HepG2 (cell line): ENCODE measurements around the gene SCART1. TPM values are rescaled to one million over a fixed set of nuclear protein-coding genes. Genes with fewer than 3 reads are reported as not detected.

Experiments
- ATAC-seq: fragments of 200-7000 bp; cut with Tn5 transposase; 3 replicates; pipeline ENCODE4 v1.9.1; 2020; ENCODE audit warnings: mild to moderate bottlenecking, moderate library complexity
- Bru-seq: library from RNA; stranded (reverse); fragments of 400-500 nt; gene quantifications from one replicate; lab custom pipeline; 2021; lab: Mats Ljungman, UMichigan
- BruChase-seq, 2 experiments: library from RNA; stranded (reverse); fragments of 400-500 nt; gene quantifications; one replicate each; lab custom pipeline; 2021; lab: Mats Ljungman, UMichigan
- BruUV-seq: library from RNA; stranded (reverse); fragments of 400-500 nt; replicated peaks from 2 replicates; lab custom pipeline; 2021; lab: Mats Ljungman, UMichigan
- CTCF ChIA-PET: fragments of 300-600 bp; formaldehyde crosslinking; extraction: SDS; loops from one replicate; lab custom pipeline; 2021; ENCODE audit warnings: low total read pairs, inconsistent platforms, low intra/inter-chr PET ratio; lab: Yijun Ruan, JAX
- POLR2A ChIA-PET: fragments of 350-600 bp; sonication (Branson Sonifier 250); formaldehyde crosslinking; loops from one replicate; lab custom pipeline; 2020; ENCODE audit warnings: antibody characterized with exemption, inconsistent platforms; lab: Yijun Ruan, JAX
- DNase-seq: peaks from one replicate; pipeline ENCODE4 v3.0.0-alpha.2; 2015; ENCODE audit warnings: low spot score
- FAIRE-seq: peaks from 3 replicates; lab custom pipeline; 2011; peaks lifted over from hg19 to GRCh38; lab: Jason Lieb, UNC
- H2AFZ ChIP-seq: one replicate; pipeline ENCODE4 v1.6.1; 2011; ENCODE audit warnings: low read length, inconsistent platforms
- H3K27ac ChIP-seq: fragments of 300-600 bp; 3 replicates; pipeline ENCODE4 v1.8.0; 2011; ENCODE audit warnings: mixed run types, mild to moderate bottlenecking, mixed read lengths, low read length, inconsistent platforms; ENCODE audit not compliant: insufficient read depth; ENCODE audit errors: extremely low read length
- H3K27me3 ChIP-seq, 2 experiments: fragments of 200-600 bp in 1 of 2; 2 replicates in 1 of 2; 3 replicates in 1 of 2; pipeline versions ENCODE4 v1.6.0 to v1.8.0; 2011; ENCODE audit warnings: low read length in 2 of 2, mild to moderate bottlenecking in 2 of 2, moderate library complexity in 2 of 2, inconsistent platforms in 1 of 2; ENCODE audit not compliant: insufficient read depth in 2 of 2, control insufficient read depth in 1 of 2
- H3K36me3 ChIP-seq, 2 experiments: fragments of 200-600 bp in 1 of 2; replicated peaks in 1 of 2; 2 replicates in 1 of 2; 3 replicates in 1 of 2; pipeline versions ENCODE4 v1.5.1 to v1.8.0; 2011; ENCODE audit warnings: low read length in 2 of 2, inconsistent platforms in 1 of 2; ENCODE audit not compliant: insufficient read depth in 2 of 2, control insufficient read depth in 1 of 2
- H3K4me1 ChIP-seq: 2 replicates; pipeline ENCODE4 v1.5.1; 2012; ENCODE audit warnings: low read length, inconsistent platforms; ENCODE audit not compliant: insufficient read depth
- H3K4me2 ChIP-seq: 2 replicates; pipeline ENCODE4 v1.6.0; 2011; ENCODE audit warnings: low read depth, low read length, inconsistent platforms
- H3K4me3 ChIP-seq, 3 experiments: fragments of 200-600 bp in 1 of 3; sonication (generic), shearing (Covaris generic) in 1 of 3; replicated peaks in 1 of 3; 2 replicates each; pipeline ENCODE4 v1.5.1; 2011 to 2016; ENCODE audit warnings: low read length in 3 of 3, inconsistent platforms in 2 of 3, low read depth in 2 of 3, mild to moderate bottlenecking in 2 of 3, control low read depth in 1 of 3, mixed read lengths in 1 of 3; ENCODE audit not compliant: insufficient read depth in 1 of 3
- H3K79me2 ChIP-seq: one replicate; pipeline ENCODE4 v1.6.1; 2011; ENCODE audit warnings: low read length, inconsistent platforms; ENCODE audit not compliant: insufficient read depth
- H3K9ac ChIP-seq: 2 replicates; pipeline ENCODE4 v1.6.0; 2011; ENCODE audit warnings: mild to moderate bottlenecking, low read depth, low read length, inconsistent platforms; ENCODE audit not compliant: insufficient read depth
- H3K9me3 ChIP-seq: 2 replicates; pipeline ENCODE4 v1.5.1; 2012; ENCODE audit warnings: mild to moderate bottlenecking, low read length
- H4K20me1 ChIP-seq: 2 replicates; pipeline ENCODE4 v1.6.0; 2011; ENCODE audit warnings: inconsistent platforms, mild to moderate bottlenecking, low read length, moderate library complexity; ENCODE audit not compliant: insufficient read depth
- MIER2 ChIP-seq: IDR thresholded peaks from 2 replicates; pipeline ENCODE4 v1.6.1; 2016; ENCODE audit warnings: missing biosample characterization, missing genetic modification reagents
- WGBS: methylation state at CpG from one replicate; pipeline ENCODE4 v1.1.6; 2017; ENCODE audit warnings: low lambda C conversion rate; 5-methylcytosine and 5-hydroxymethylcytosine counted together
- in situ Hi-C: cut with HindIII; loops from 2 replicates; pipeline ENCODE4 v1.10.0; 2017; ENCODE audit warnings: low pct_unique_long_range_greater_than_20kb; ENCODE audit not compliant: extremely low pct_ligation_motif_present
- intact Hi-C: fragments of 100-400 bp; cut with micrococcal nuclease; formaldehyde crosslinking; loops from one replicate; pipeline ENCODE4 v1.10.0; 2022; ENCODE audit not compliant: unreplicated experiment
- long read RNA-seq, 2 experiments: library from RNA in 1 of 2; library from polyadenylated mRNA in 1 of 2; stranded (forward) in 1 of 2; unstranded in 1 of 2; transcript quantifications; one replicate each; pipeline ENCODE4 v2.0.0, GENCODE V29; 2019 to 2022
- polyA minus RNA-seq, 3 experiments: library from RNA; depleted of rRNA, polyadenylated mRNA; stranded (reverse); fragments of >200 nt; gene quantifications; 2 replicates each; pipeline ENCODE4 v1.2.3, GENCODE V29; 2011; ENCODE audit warnings: low replicate concordance in 1 of 3
- polyA plus RNA-seq, 8 experiments: library from polyadenylated mRNA; depleted of rRNA in 3 of 8; stranded (reverse) in 7 of 8; unstranded in 1 of 8; fragments of >200 nt; fragmentation: Illumina TruSeq in 4 of 8; extraction: Trizol in 4 of 8; gene quantifications; 2 replicates each; pipeline versions ENCODE4 v1.2.1 to v1.2.3, GENCODE V29; 2011 to 2016; ENCODE audit warnings: low read depth in 4 of 8, missing spikeins in 1 of 8, mixed read lengths in 1 of 8; ENCODE audit not compliant: insufficient read depth in 1 of 8
- total RNA-seq, 5 experiments: library from RNA; depleted of rRNA; stranded (reverse); fragments of >200 nt; fragmentation: Illumina TruSeq; extraction: Trizol; gene quantifications; 2 replicates each; pipeline ENCODE4 v1.2.3, GENCODE V29; 2016; ENCODE audit warnings: low read depth in 1 of 5
- TF ChIP-seq, protein P1 (sequence below): sonication (generic); formaldehyde crosslinking; IDR thresholded peaks from 2 replicates; pipeline ENCODE4 v1.5.0; 2020; ENCODE audit warnings: mild to moderate bottlenecking, missing genetic modification reagents, moderate library complexity
- TF ChIP-seq, protein P2 (sequence below): sonication (generic); formaldehyde crosslinking; IDR thresholded peaks from 2 replicates; pipeline ENCODE4 v1.4.0; 2020; ENCODE audit warnings: mild to moderate bottlenecking, missing genetic modification reagents

The SCART1 gene
- total RNA-seq (2016; rRNA removed; fragmentation: Illumina TruSeq; extraction: Trizol) (0.32 and 0.46 TPM in 2 replicates), polyA plus RNA-seq (2011; rRNA removed) (1.1 and 1.4 TPM in 2 replicates), polyA minus RNA-seq (2011; rRNA and poly(A)+ RNA removed; ENCODE audit: low replicate concordance) (0.51 and 1.7 TPM in 2 replicates), Bru-seq, nascent RNA (percentile 29 among the genes with signal in this experiment), BruChase-seq, experiment 1, labeled RNA remaining after a 6-hour chase (percentile 39 among the genes with signal in this experiment), BruChase-seq, experiment 2, labeled RNA remaining after a 2-hour chase (percentile 44 among the genes with signal in this experiment)
- 0.18 and 0.30 TPM in 2 replicates for total RNA-seq (2016; cell fraction: cytosol; rRNA removed; fragmentation: Illumina TruSeq; extraction: Trizol; ENCODE audit: low read depth)
- total RNA-seq (2016; cell fraction: insoluble cytoplasmic fraction; rRNA removed; fragmentation: Illumina TruSeq; extraction: Trizol) = 0.07 and 0.45 TPM in 2 replicates
- total RNA-seq (2016; cell fraction: membrane; rRNA removed; fragmentation: Illumina TruSeq; extraction: Trizol) = 0.12 and 0.17 TPM in 2 replicates
- 0.81 and 0.88 TPM in 2 replicates for total RNA-seq (2016; cell fraction: nucleus; rRNA removed; fragmentation: Illumina TruSeq; extraction: Trizol)
- 0.23 and 0.45 TPM in 2 replicates for polyA plus RNA-seq (2011; cell fraction: cytosol; rRNA removed)
- polyA plus RNA-seq (2011; cell fraction: nucleus; rRNA removed) = 9.5 and 13.6 TPM in 2 replicates
- 1.6 and 1.9 TPM in 2 replicates for polyA plus RNA-seq (2012)
- 0.08 TPM in 1 of 2 replicates, not detected in the other for polyA plus RNA-seq (2016; cell fraction: cytosol; fragmentation: Illumina TruSeq; extraction: Trizol; ENCODE audit: low read depth)
- 0.12 and 0.16 TPM in 2 replicates for polyA plus RNA-seq (2016; cell fraction: insoluble cytoplasmic fraction; fragmentation: Illumina TruSeq; extraction: Trizol; ENCODE audit: low read depth)
- not detected in 2 replicates for polyA plus RNA-seq (2016; cell fraction: membrane; fragmentation: Illumina TruSeq; extraction: Trizol; ENCODE audit: low read depth)
- 2.1 and 2.9 TPM in 2 replicates for polyA plus RNA-seq (2016; cell fraction: nucleus; fragmentation: Illumina TruSeq; extraction: Trizol; ENCODE audit: insufficient read depth, low read depth)
- 0.10 TPM in 1 of 2 replicates, not detected in the other for polyA minus RNA-seq (2011; cell fraction: cytosol; rRNA and poly(A)+ RNA removed)
- polyA minus RNA-seq (2011; cell fraction: nucleus; rRNA and poly(A)+ RNA removed) = 2.7 and 3.5 TPM in 2 replicates
- long read RNA-seq, experiment 1, partial matches to known transcripts = 0 of 1 reads
- long read RNA-seq, experiment 1, other reads (novel, unspliced or antisense) = 1 of 1 reads
- long read RNA-seq, experiment 2 = 0 reads

GRCh38 chr10:133453516-133454203, at the start of gene SCART1:
SCART1 (plus strand) TSS chr10:133453945; CDS start chr10:133453998, 53 bp downstream.
- TF ChIP-seq MIER2 (CRISPR knock-in tag) = no peak
- TF ChIP-seq, protein P1, sequence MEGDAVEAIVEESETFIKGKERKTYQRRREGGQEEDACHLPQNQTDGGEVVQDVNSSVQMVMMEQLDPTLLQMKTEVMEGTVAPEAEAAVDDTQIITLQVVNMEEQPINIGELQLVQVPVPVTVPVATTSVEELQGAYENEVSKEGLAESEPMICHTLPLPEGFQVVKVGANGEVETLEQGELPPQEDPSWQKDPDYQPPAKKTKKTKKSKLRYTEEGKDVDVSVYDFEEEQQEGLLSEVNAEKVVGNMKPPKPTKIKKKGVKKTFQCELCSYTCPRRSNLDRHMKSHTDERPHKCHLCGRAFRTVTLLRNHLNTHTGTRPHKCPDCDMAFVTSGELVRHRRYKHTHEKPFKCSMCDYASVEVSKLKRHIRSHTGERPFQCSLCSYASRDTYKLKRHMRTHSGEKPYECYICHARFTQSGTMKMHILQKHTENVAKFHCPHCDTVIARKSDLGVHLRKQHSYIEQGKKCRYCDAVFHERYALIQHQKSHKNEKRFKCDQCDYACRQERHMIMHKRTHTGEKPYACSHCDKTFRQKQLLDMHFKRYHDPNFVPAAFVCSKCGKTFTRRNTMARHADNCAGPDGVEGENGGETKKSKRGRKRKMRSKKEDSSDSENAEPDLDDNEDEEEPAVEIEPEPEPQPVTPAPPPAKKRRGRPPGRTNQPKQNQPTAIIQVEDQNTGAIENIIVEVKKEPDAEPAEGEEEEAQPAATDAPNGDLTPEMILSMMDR = peak; percentile 18; the same call in 1 of the 2 replicates
- TF ChIP-seq, protein P2, sequence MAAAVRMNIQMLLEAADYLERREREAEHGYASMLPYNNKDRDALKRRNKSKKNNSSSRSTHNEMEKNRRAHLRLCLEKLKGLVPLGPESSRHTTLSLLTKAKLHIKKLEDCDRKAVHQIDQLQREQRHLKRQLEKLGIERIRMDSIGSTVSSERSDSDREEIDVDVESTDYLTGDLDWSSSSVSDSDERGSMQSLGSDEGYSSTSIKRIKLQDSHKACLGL (CRISPR knock-in tag) = no peak
- TF ChIP-seq, all 625 proteins: peak for 1
- ChIA-PET POLR2A (no interaction called here), CTCF (no interaction called here)
- in situ Hi-C loops (no loop called here), intact Hi-C loops (no loop called here)
- no peaks in the 10 kb centered on the region for H3K79me2 ChIP-seq
- H3K4me2 ChIP-seq = no peak within 1 kb of the TSS
- no peak within 1 kb of the TSS for H3K9ac ChIP-seq
- no peaks in the 10 kb centered on the region for H3K36me3 ChIP-seq
- DNase-seq (no peak), ATAC-seq (peak; percentile 33), FAIRE-seq (no peak)
- H3K27me3 ChIP-seq = no peaks in the 10 kb centered on the region
- 30% methylated on average over 6 of the region's 11 CpGs for WGBS
- H3K27ac ChIP-seq = no peak within 1 kb of the TSS
- no peaks in the 10 kb centered on the region for H3K4me1 ChIP-seq
- no peaks in the 10 kb centered on the region for H4K20me1 ChIP-seq
- no TSS peak for BruUV-seq
- no peak within 1 kb of the TSS for H2AFZ ChIP-seq
- no peak within 1 kb of the TSS for H3K4me3 ChIP-seq
- H3K9me3 ChIP-seq = peaks cover 6% of the 10 kb centered on the region; the same call in 1 of the 2 replicates
